Measurements from ENCODE around the gene THYN1.
"Not testable (repeated sequence)": the region's sequence is repeated elsewhere in the genome, so short reads cannot be mapped to it uniquely, and the experiment has no call there.

The THYN1 gene

GRCh38 chr11:134264966-134265764, 12.0 kb upstream of the THYN1 start:
- peaks cover 5% of the 10 kb centered on the region for H3K4me1 Mint-ChIP-seq (ENCODE audit: low read depth)
- no peaks in the 10 kb centered on the region for H3K27me3 Mint-ChIP-seq
- H3K27ac Mint-ChIP-seq, result no peak overlapping the region
- peaks cover 12% of the 10 kb centered on the region for H3K36me3 Mint-ChIP-seq (ENCODE audit: low read depth)
- H3K4me3 Mint-ChIP-seq, result no peak overlapping the region
- no peaks in the 10 kb centered on the region for H3K9me3 Mint-ChIP-seq

GRCh38 chr11:134261626-134262488, 8.7 kb upstream of the THYN1 start:
- Mint-ChIP-seq H3K4me3 (no peak overlapping the region), H3K4me1 (ENCODE audit: low read depth) (peaks cover 3% of the 10 kb centered on the region), H3K36me3 (ENCODE audit: low read depth) (peaks cover 27% of the 10 kb centered on the region)

GRCh38 chr11:134260983-134261382, 7.8 kb upstream of the THYN1 start:
- Mint-ChIP-seq H3K27ac (no peak overlapping the region), H3K36me3 (ENCODE audit: low read depth) (peaks cover 30% of the 10 kb centered on the region), H3K4me3 (no peak overlapping the region), H3K27me3 (no peaks in the 10 kb centered on the region), H3K9me3 (no peaks in the 10 kb centered on the region), H3K4me1 (ENCODE audit: low read depth) (peaks cover 3% of the 10 kb centered on the region)

More at GRCh38 chr11:134261626-134262488, 8.7 kb upstream of the THYN1 start:
- Mint-ChIP-seq H3K27ac (no peak overlapping the region), H3K9me3 (no peaks in the 10 kb centered on the region), H3K27me3 (no peaks in the 10 kb centered on the region)

- no peak overlapping the region for H3K4me3 Mint-ChIP-seq
- H3K27me3 Mint-ChIP-seq, result no peaks in the 10 kb centered on the region
- no peak overlapping the region for H3K27ac Mint-ChIP-seq
- peaks cover 30% of the 10 kb centered on the region for H3K36me3 Mint-ChIP-seq (ENCODE audit: low read depth)
- H3K4me1 Mint-ChIP-seq (ENCODE audit: low read depth), result peaks cover 7% of the 10 kb centered on the region
- no peaks in the 10 kb centered on the region for H3K9me3 Mint-ChIP-seq
These were observed 7.4 kb upstream of the THYN1 start for GRCh38 chr11:134260503-134260902.

GRCh38 chr11:134258577-134258976, 5.4 kb upstream of the THYN1 start:
- Mint-ChIP-seq H3K4me1 (ENCODE audit: low read depth) (peaks cover 20% of the 10 kb centered on the region), H3K9me3 (no peaks in the 10 kb centered on the region), H3K27me3 (no peaks in the 10 kb centered on the region), H3K4me3 (no peak overlapping the region), H3K36me3 (ENCODE audit: low read depth) (peaks cover 28% of the 10 kb centered on the region), H3K27ac (no peak overlapping the region)

- H3K27ac Mint-ChIP-seq, result no peak overlapping the region
- H3K4me1 Mint-ChIP-seq (ENCODE audit: low read depth), result peaks cover 28% of the 10 kb centered on the region
These were observed 3.9 kb upstream of the THYN1 start for GRCh38 chr11:134257101-134257500.

GRCh38 chr11:134255184-134255561, 2.0 kb upstream of the THYN1 start:
- H3K27me3 Mint-ChIP-seq, H3K9me3 Mint-ChIP-seq, H3K27ac Mint-ChIP-seq, H3K4me3 Mint-ChIP-seq: not testable (repeated sequence)
- Mint-ChIP-seq H3K36me3 (ENCODE audit: low read depth) (peaks cover 18% of the 10 kb centered on the region), H3K4me1 (ENCODE audit: low read depth) (peaks cover 32% of the 10 kb centered on the region)

More at GRCh38 chr11:134257101-134257500, 3.9 kb upstream of the THYN1 start:
- H3K27me3 Mint-ChIP-seq, result no peaks in the 10 kb centered on the region
- no peak overlapping the region for H3K4me3 Mint-ChIP-seq
- peaks cover 26% of the 10 kb centered on the region for H3K36me3 Mint-ChIP-seq (ENCODE audit: low read depth)
- no peaks in the 10 kb centered on the region for H3K9me3 Mint-ChIP-seq

- H3K4me3 Mint-ChIP-seq, result peak overlapping the region; percentile 98
- no peaks in the 10 kb centered on the region for H3K9me3 Mint-ChIP-seq
- no peak overlapping the region for H3K27ac Mint-ChIP-seq
- H3K36me3 Mint-ChIP-seq (ENCODE audit: low read depth), result peaks cover 15% of the 10 kb centered on the region
- no peaks in the 10 kb centered on the region for H3K27me3 Mint-ChIP-seq
- H3K4me1 Mint-ChIP-seq (ENCODE audit: low read depth), result peaks cover 32% of the 10 kb centered on the region
These were observed 1.5 kb upstream of the THYN1 start for GRCh38 chr11:134254433-134255183.

- Mint-ChIP-seq H3K27me3 (no peaks in the 10 kb centered on the region), H3K9me3 (no peaks in the 10 kb centered on the region), H3K27ac (peak overlapping the region; percentile 92), H3K4me3 (peak overlapping the region; percentile 98), H3K36me3 (ENCODE audit: low read depth) (peaks cover 21% of the 10 kb centered on the region), H3K4me1 (ENCODE audit: low read depth) (peaks cover 32% of the 10 kb centered on the region)
These were observed 585 bp downstream of the THYN1 start for GRCh38 chr11:134252346-134253187.

- no peak overlapping the region for H3K4me3 Mint-ChIP-seq
- peaks cover 30% of the 10 kb centered on the region for H3K4me1 Mint-ChIP-seq (ENCODE audit: low read depth)
- H3K36me3 Mint-ChIP-seq (ENCODE audit: low read depth), result peaks cover 27% of the 10 kb centered on the region
- H3K27ac Mint-ChIP-seq, result no peak overlapping the region
- no peaks in the 10 kb centered on the region for H3K9me3 Mint-ChIP-seq
- no peaks in the 10 kb centered on the region for H3K27me3 Mint-ChIP-seq
These were observed 2.5 kb downstream of the THYN1 start for GRCh38 chr11:134250675-134251074.

- Mint-ChIP-seq H3K36me3 (ENCODE audit: low read depth) (peaks cover 27% of the 10 kb centered on the region), H3K27ac (no peak overlapping the region), H3K4me1 (ENCODE audit: low read depth) (peaks cover 26% of the 10 kb centered on the region), H3K9me3 (no peaks in the 10 kb centered on the region), H3K27me3 (no peaks in the 10 kb centered on the region), H3K4me3 (no peak overlapping the region)
These were observed 2.9 kb downstream of the THYN1 start for GRCh38 chr11:134250246-134250645.

GRCh38 chr11:134248910-134249480, 4.2 kb downstream of the THYN1 start:
- H3K27me3 Mint-ChIP-seq, result no peaks in the 10 kb centered on the region
- no peak overlapping the region for H3K4me3 Mint-ChIP-seq
- H3K36me3 Mint-ChIP-seq (ENCODE audit: low read depth), result peaks cover 35% of the 10 kb centered on the region
- H3K4me1 Mint-ChIP-seq (ENCODE audit: low read depth), result peaks cover 16% of the 10 kb centered on the region
- H3K9me3 Mint-ChIP-seq, result no peaks in the 10 kb centered on the region
- peak overlapping the region; percentile 77 for H3K27ac Mint-ChIP-seq

- no peaks in the 10 kb centered on the region for H3K27me3 Mint-ChIP-seq
- H3K36me3 Mint-ChIP-seq (ENCODE audit: low read depth), result peaks cover 48% of the 10 kb centered on the region
- peaks cover 3% of the 10 kb centered on the region for H3K4me1 Mint-ChIP-seq (ENCODE audit: low read depth)
- H3K27ac Mint-ChIP-seq, result no peak overlapping the region
- H3K4me3 Mint-ChIP-seq, result no peak overlapping the region
- no peaks in the 10 kb centered on the region for H3K9me3 Mint-ChIP-seq
These were observed 6.5 kb downstream of the THYN1 start for GRCh38 chr11:134246678-134247077.

GRCh38 chr11:134246100-134246499, 7.1 kb downstream of the THYN1 start:
- H3K27ac Mint-ChIP-seq, result no peak overlapping the region
- no peaks in the 10 kb centered on the region for H3K9me3 Mint-ChIP-seq
- peaks cover 48% of the 10 kb centered on the region for H3K36me3 Mint-ChIP-seq (ENCODE audit: low read depth)
- H3K4me1 Mint-ChIP-seq (ENCODE audit: low read depth), result no peaks in the 10 kb centered on the region
- H3K27me3 Mint-ChIP-seq, result no peaks in the 10 kb centered on the region
- no peak overlapping the region for H3K4me3 Mint-ChIP-seq
